ENCODE data around the gene CCDC88B. TPM values are rescaled to one million over a fixed set of nuclear protein-coding genes. Genes with fewer than 3 reads are reported as not detected.

Gene CCDC88B
- polyA plus RNA-seq, 1 experiment: 0.66 TPM

GRCh38 chr11:64348383-64349024 lies 8.5 kb downstream of the CCDC88B start:
- no peak for TF ChIP-seq CTCF (IDR thresholded peaks at IDR 0.05; ENCODE audit: insufficient read depth, low read depth, low read length)
- ChIA-PET POLR2A (no interaction called here), CTCF (interaction anchor here (1.1 kb wide), 1 partner anchor 98 kb away, joined by 3 read pairs; no protein-coding TSS in a partner anchor)
- Histone ChIP-seq H3K4me3 (ENCODE audit: low read depth, low read length) (no peak overlapping the region), H3K27me3 (ENCODE audit: control insufficient read depth, insufficient read depth, low read length) (peaks cover 1% of the 10 kb centered on the region), H3K36me3 (ENCODE audit: control insufficient read depth, insufficient read depth, low read length) (no peaks in the 10 kb centered on the region)
- DNase-seq (ENCODE audit: low read depth): no peak

GRCh38 chr11:64349025-64349387 lies 9.0 kb downstream of the CCDC88B start:
- H3K27me3 ChIP-seq (ENCODE audit: control insufficient read depth, insufficient read depth, low read length): peaks cover 1% of the 10 kb centered on the region
- no peak overlapping the region for H3K4me3 ChIP-seq (ENCODE audit: low read depth, low read length)
- no peaks in the 10 kb centered on the region for H3K36me3 ChIP-seq (ENCODE audit: control insufficient read depth, insufficient read depth, low read length)
- TF ChIP-seq CTCF (IDR thresholded peaks at IDR 0.05; ENCODE audit: insufficient read depth, low read depth, low read length): no peak
- POLR2A ChIA-PET: no interaction called here
- no peak for DNase-seq (ENCODE audit: low read depth)
- CTCF ChIA-PET: interaction anchor here (0.8 to 1.1 kb wide), 2 partner anchors 18 to 98 kb away, joined by 3 to 5 read pairs; no protein-coding TSS in a partner anchor

- ChIA-PET POLR2A (no interaction called here), CTCF (interaction anchor here (0.8 kb wide), 1 partner anchor 18 kb away, joined by 5 read pairs; no protein-coding TSS in a partner anchor)
- Histone ChIP-seq H3K36me3 (ENCODE audit: control insufficient read depth, insufficient read depth, low read length) (no peaks in the 10 kb centered on the region), H3K4me3 (ENCODE audit: low read depth, low read length) (no peak overlapping the region), H3K27me3 (ENCODE audit: control insufficient read depth, insufficient read depth, low read length) (peaks cover 1% of the 10 kb centered on the region)
- no peak for TF ChIP-seq CTCF (IDR thresholded peaks at IDR 0.05; ENCODE audit: insufficient read depth, low read depth, low read length)
- no peak for DNase-seq (ENCODE audit: low read depth)
Observed at GRCh38 chr11:64349404-64349803, 9.4 kb downstream of the CCDC88B start.

GRCh38 chr11:64351136-64351631 lies 11.2 kb downstream of the CCDC88B start:
- Histone ChIP-seq H3K27me3 (ENCODE audit: control insufficient read depth, insufficient read depth, low read length) (peaks cover 1% of the 10 kb centered on the region), H3K4me3 (ENCODE audit: low read depth, low read length) (no peak overlapping the region), H3K36me3 (ENCODE audit: control insufficient read depth, insufficient read depth, low read length) (no peaks in the 10 kb centered on the region)
- no peak for DNase-seq (ENCODE audit: low read depth)
- ChIA-PET CTCF (interaction anchor here (1.3 kb wide), 1 partner anchor 9 kb away, joined by 3 read pairs; no protein-coding TSS in a partner anchor), POLR2A (no interaction called here)
- TF ChIP-seq CTCF (IDR thresholded peaks at IDR 0.05; ENCODE audit: insufficient read depth, low read depth, low read length): no peak

- no peak for DNase-seq (ENCODE audit: low read depth)
- ChIA-PET CTCF (interaction anchor here (1.5 to 6.8 kb wide), 4 partner anchors 8 to 48 kb away, joined by 6 to 71 read pairs (median 14); partner anchors contain the start of genes PRDX5 and TRMT112), POLR2A (no interaction called here)
Observed at GRCh38 chr11:64352099-64352994, 12.3 kb downstream of the CCDC88B start.

More at GRCh38 chr11:64352099-64352994, 12.3 kb downstream of the CCDC88B start:
- no peak overlapping the region for H3K4me3 ChIP-seq (ENCODE audit: low read depth, low read length)
- no peaks in the 10 kb centered on the region; the same call in 1 of the 2 replicates for H3K27me3 ChIP-seq (ENCODE audit: control insufficient read depth, insufficient read depth, low read length)
- no peak for TF ChIP-seq CTCF (IDR thresholded peaks at IDR 0.05; ENCODE audit: insufficient read depth, low read depth, low read length)
- H3K36me3 ChIP-seq (ENCODE audit: control insufficient read depth, insufficient read depth, low read length): no peaks in the 10 kb centered on the region

Measured in BJ (cell line).